ENCODE results near the gene C5orf47. TPM values are rescaled to one million over a fixed set of nuclear protein-coding genes. Genes with fewer than 3 reads are reported as not detected.
"Not testable (repeated sequence)": the region's sequence is repeated elsewhere in the genome, so short reads cannot be mapped to it uniquely, and the experiment has no call there.

The C5orf47 gene
- total RNA-seq, 2 donors from 2014 or later = 0.54 TPM; not detected in 1

DNA sequence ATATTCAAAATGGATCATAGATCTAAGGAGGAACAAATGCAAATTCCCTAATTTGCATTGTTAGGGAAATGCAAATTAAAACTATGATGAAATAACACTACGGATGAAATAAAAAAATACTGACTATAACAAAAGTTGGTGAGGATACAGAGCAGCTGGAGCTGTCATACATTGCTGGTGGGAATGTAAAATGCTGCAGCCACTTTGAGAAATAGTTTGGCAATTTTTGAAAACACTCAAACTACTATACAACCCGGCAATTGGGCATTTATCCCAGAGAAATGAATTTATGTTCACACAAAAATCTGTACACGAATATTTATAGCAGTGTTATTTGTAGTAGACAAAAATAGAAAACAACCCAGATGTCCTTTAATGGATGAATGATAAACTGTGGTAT lies 22.5 kb downstream of the C5orf47 start:
- TF ChIP-seq, protein P1, sequence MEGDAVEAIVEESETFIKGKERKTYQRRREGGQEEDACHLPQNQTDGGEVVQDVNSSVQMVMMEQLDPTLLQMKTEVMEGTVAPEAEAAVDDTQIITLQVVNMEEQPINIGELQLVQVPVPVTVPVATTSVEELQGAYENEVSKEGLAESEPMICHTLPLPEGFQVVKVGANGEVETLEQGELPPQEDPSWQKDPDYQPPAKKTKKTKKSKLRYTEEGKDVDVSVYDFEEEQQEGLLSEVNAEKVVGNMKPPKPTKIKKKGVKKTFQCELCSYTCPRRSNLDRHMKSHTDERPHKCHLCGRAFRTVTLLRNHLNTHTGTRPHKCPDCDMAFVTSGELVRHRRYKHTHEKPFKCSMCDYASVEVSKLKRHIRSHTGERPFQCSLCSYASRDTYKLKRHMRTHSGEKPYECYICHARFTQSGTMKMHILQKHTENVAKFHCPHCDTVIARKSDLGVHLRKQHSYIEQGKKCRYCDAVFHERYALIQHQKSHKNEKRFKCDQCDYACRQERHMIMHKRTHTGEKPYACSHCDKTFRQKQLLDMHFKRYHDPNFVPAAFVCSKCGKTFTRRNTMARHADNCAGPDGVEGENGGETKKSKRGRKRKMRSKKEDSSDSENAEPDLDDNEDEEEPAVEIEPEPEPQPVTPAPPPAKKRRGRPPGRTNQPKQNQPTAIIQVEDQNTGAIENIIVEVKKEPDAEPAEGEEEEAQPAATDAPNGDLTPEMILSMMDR (IDR thresholded peaks at IDR 0.05) = no peak
- Histone ChIP-seq H3K27ac (no peak overlapping the region), H3K4me3 (no peak overlapping the region), H3K36me3 (no peaks in the 10 kb centered on the region), H3K4me1 (ENCODE audit: control insufficient read depth in 1 of 2, low read depth in 2 of 2) (no peaks in the 10 kb centered on the region), H3K27me3 (replicated peaks; ENCODE audit: insufficient read depth) (no peaks in the 10 kb centered on the region), H3K9me3 (no peaks in the 10 kb centered on the region)
- no peak for ATAC-seq (ENCODE audit: insufficient number of reproducible peaks, low FRiP score, low read depth)
- no peak for DNase-seq (ENCODE audit: low spot score)

DNA sequence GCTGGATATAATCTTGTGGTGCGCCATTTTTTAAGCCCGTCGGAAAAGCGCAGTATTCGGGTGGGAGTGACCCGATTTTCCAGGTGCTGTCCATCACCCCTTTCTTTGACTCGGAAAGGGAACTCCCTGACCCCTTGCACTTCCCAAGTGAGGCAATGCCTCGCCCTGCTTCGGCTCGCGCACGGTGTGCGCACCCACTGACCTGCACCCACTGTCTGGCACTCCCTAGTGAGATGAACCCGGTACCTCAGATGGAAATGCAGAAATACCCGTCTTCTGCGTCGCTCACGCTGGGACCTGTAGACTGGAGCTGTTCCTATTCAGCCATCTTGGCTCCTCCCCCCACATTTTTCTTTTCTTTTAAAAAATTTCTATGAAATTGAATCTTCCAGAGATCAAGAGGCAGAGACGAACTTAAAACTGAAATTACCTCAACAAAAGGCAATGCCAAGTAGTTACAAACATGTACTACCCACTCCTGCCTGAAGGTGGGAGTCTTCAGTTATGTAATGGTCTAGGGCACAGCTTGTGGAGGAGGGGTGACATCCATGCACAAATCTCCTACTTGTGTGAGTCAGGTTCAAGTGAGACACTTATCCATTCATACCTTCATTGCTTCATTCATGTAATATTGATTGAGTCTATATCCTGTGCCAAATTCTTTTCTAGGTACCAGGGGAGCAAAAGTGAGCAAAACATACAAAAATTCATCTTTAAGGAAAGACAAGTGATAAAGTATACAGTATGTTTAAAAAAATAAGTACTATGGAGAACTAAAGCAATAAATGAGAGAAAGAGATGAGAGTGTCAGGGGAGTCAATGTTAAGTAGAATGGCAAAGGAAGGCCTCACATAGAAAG lies 31.3 kb downstream of the C5orf47 start:
- H3K4me1 ChIP-seq (ENCODE audit: control insufficient read depth in 1 of 2, low read depth in 2 of 2); H3K36me3 ChIP-seq; H3K9me3 ChIP-seq; H3K4me3 ChIP-seq; ATAC-seq (ENCODE audit: insufficient number of reproducible peaks, low FRiP score, low read depth); DNase-seq (ENCODE audit: low spot score); H3K27ac ChIP-seq; H3K27me3 ChIP-seq (replicated peaks; ENCODE audit: insufficient read depth): not testable (repeated sequence)

DNA sequence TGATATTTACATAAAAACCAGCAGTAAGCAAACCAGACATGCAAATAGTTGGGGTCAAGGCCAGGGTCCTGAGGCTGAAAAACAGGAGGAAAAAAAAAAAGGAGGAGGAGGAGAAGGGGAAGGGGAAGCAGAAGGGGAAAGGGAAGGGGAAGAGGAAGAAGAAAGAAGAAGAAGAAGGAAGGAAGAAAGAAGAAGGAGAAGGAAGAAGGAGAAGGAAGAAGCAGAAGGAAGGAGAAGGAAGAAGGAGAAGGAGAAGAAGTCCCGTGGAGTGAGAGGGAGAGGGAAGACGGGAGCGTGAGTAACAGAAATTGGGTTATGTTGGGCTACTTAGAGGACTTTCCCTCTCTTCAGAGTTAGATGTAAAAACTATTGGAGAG lies 31.9 kb downstream of the C5orf47 start:
- ATAC-seq (ENCODE audit: insufficient number of reproducible peaks, low FRiP score, low read depth) = no peak
- no peak overlapping the region for H3K4me3 ChIP-seq

DNA sequence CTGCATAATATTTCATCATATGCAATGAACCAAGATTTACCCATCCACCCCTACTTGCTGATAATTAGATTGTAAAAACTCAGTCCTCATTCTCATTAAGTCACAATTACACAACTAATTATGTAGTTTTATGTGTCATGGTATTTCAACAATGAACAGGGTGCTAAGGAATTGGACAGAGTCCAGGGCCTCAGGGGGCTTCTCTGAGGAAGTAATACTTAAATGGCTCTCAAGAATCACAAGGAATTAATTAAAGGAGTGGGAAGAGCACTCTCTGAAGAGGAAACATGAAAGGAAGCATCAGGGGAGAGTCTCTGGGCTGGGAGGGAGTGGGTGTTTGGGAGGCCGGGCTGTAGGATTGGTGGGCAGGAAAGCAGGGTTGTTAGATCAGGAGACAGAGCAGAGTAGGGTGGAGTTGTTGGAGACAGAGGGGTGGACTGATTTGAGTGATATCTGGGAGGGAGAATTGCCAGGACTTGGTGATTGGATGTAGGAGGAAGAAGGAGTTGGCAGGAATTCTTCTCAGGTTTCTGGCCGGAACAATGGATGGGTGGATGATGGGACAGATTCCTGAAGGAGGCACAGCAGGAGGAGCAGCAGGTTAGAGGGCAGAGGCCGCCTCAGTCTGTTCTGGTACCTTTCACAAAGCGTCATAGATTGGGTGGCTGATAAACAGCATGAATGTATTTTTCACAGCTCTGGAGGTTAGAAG lies 33.6 kb downstream of the C5orf47 start:
- ATAC-seq (ENCODE audit: insufficient number of reproducible peaks, low FRiP score, low read depth) (no peak), DNase-seq (ENCODE audit: low spot score) (no peak)
- H3K9me3 ChIP-seq = no peaks in the 10 kb centered on the region
- TF ChIP-seq, protein P1 (IDR thresholded peaks at IDR 0.05) = no peak
- no peaks in the 10 kb centered on the region for H3K36me3 ChIP-seq
- H3K27ac ChIP-seq = no peak overlapping the region
- H3K27me3 ChIP-seq (replicated peaks; ENCODE audit: insufficient read depth) = no peaks in the 10 kb centered on the region
- no peak overlapping the region for H3K4me3 ChIP-seq
- H3K4me1 ChIP-seq (ENCODE audit: control insufficient read depth in 1 of 2, low read depth in 2 of 2) = no peaks in the 10 kb centered on the region

More for the DNA sequence above, 31.9 kb downstream of the C5orf47 start:
- H3K27ac ChIP-seq = no peak overlapping the region
- H3K4me1 ChIP-seq (ENCODE audit: control insufficient read depth in 1 of 2, low read depth in 2 of 2) = no peaks in the 10 kb centered on the region
- no peaks in the 10 kb centered on the region for H3K27me3 ChIP-seq (replicated peaks; ENCODE audit: insufficient read depth)
- TF ChIP-seq, protein P1 (IDR thresholded peaks at IDR 0.05) = no peak
- H3K36me3 ChIP-seq = no peaks in the 10 kb centered on the region
- no peaks in the 10 kb centered on the region for H3K9me3 ChIP-seq
- no peak for DNase-seq (ENCODE audit: low spot score)

DNA sequence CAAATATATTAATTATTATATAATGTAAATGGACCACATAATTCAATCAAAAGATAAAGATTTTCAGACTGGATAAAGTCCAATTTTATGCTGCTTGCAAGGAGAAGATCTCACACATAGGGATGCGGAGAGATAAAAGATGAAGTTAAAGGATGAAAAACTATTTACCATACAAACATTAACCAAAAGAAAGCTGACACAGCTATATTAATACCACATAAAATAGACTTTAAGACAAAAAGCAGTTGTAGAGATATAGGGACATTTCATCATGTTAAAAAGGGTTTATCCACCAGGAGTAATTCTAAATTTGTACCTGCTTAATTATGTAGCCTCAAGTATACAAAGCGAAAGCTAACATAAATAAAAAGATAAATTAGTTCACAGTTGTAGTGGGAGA lies 41.3 kb downstream of the C5orf47 start:
- no peaks in the 10 kb centered on the region for H3K36me3 ChIP-seq

More for the DNA sequence above, 41.3 kb downstream of the C5orf47 start:
- Histone ChIP-seq H3K4me3 (no peak overlapping the region), H3K9me3 (peaks cover 15% of the 10 kb centered on the region), H3K4me1 (ENCODE audit: control insufficient read depth in 1 of 2, low read depth in 2 of 2) (no peaks in the 10 kb centered on the region), H3K27ac (no peak overlapping the region), H3K27me3 (replicated peaks; ENCODE audit: insufficient read depth) (no peaks in the 10 kb centered on the region)
- no peak for DNase-seq (ENCODE audit: low spot score)
- no peak for ATAC-seq (ENCODE audit: insufficient number of reproducible peaks, low FRiP score, low read depth)
- TF ChIP-seq, protein P1 (IDR thresholded peaks at IDR 0.05) = no peak
